ENCODE results near the gene NAA38. TPM values are rescaled to one million over a fixed set of nuclear protein-coding genes. Genes with fewer than 3 reads are reported as not detected.
"Not testable (repeated sequence)": the region's sequence is repeated elsewhere in the genome, so short reads cannot be mapped to it uniquely, and the experiment has no call there.

The NAA38 gene
- total RNA-seq, 1 donor from 2014 or later = 66.2 TPM

- peaks cover 38% of the 10 kb centered on the region for H3K27me3 Mint-ChIP-seq (ENCODE audit: unreplicated experiment)
- no peak for TF ChIP-seq CTCF (IDR thresholded peaks at IDR 0.05)
- H3K4me1 Mint-ChIP-seq (ENCODE audit: unreplicated experiment) = no peaks in the 10 kb centered on the region
- H3K9me3 Mint-ChIP-seq (ENCODE audit: unreplicated experiment) = no peaks in the 10 kb centered on the region
- no peak for DNase-seq (ENCODE audit: extremely low spot score, unreplicated experiment)
- H3K36me3 Mint-ChIP-seq (ENCODE audit: unreplicated experiment) = peaks cover 3% of the 10 kb centered on the region
- no peak overlapping the region for H3K4me3 Mint-ChIP-seq (ENCODE audit: unreplicated experiment)
- H3K27ac Mint-ChIP-seq (ENCODE audit: unreplicated experiment) = no peak overlapping the region
Measured at GRCh38 chr17:7811251-7811650, 46.1 kb downstream of the NAA38 start.

GRCh38 chr17:7809791-7810343, 47.5 kb downstream of the NAA38 start:
- peaks cover 44% of the 10 kb centered on the region for H3K27me3 Mint-ChIP-seq (ENCODE audit: unreplicated experiment)
- H3K9me3 Mint-ChIP-seq (ENCODE audit: unreplicated experiment); H3K4me1 Mint-ChIP-seq (ENCODE audit: unreplicated experiment); DNase-seq (ENCODE audit: extremely low spot score, unreplicated experiment); H3K36me3 Mint-ChIP-seq (ENCODE audit: unreplicated experiment); H3K4me3 Mint-ChIP-seq (ENCODE audit: unreplicated experiment); H3K27ac Mint-ChIP-seq (ENCODE audit: unreplicated experiment): not testable (repeated sequence)

- peaks cover 44% of the 10 kb centered on the region for H3K27me3 Mint-ChIP-seq (ENCODE audit: unreplicated experiment)
- H3K4me1 Mint-ChIP-seq (ENCODE audit: unreplicated experiment) = no peaks in the 10 kb centered on the region
- TF ChIP-seq CTCF (IDR thresholded peaks at IDR 0.05) = no peak
- no peak overlapping the region for H3K4me3 Mint-ChIP-seq (ENCODE audit: unreplicated experiment)
- peaks cover 3% of the 10 kb centered on the region for H3K36me3 Mint-ChIP-seq (ENCODE audit: unreplicated experiment)
- H3K27ac Mint-ChIP-seq (ENCODE audit: unreplicated experiment) = no peak overlapping the region
- DNase-seq (ENCODE audit: extremely low spot score, unreplicated experiment) = no peak
- H3K9me3 Mint-ChIP-seq (ENCODE audit: unreplicated experiment) = no peaks in the 10 kb centered on the region
Measured at GRCh38 chr17:7809086-7809790, 48.1 kb downstream of the NAA38 start.

- Mint-ChIP-seq H3K27ac (ENCODE audit: unreplicated experiment) (no peak overlapping the region), H3K4me3 (ENCODE audit: unreplicated experiment) (no peak overlapping the region), H3K4me1 (ENCODE audit: unreplicated experiment) (no peaks in the 10 kb centered on the region), H3K9me3 (ENCODE audit: unreplicated experiment) (no peaks in the 10 kb centered on the region), H3K27me3 (ENCODE audit: unreplicated experiment) (peaks cover 40% of the 10 kb centered on the region), H3K36me3 (ENCODE audit: unreplicated experiment) (peaks cover 3% of the 10 kb centered on the region)
- DNase-seq (ENCODE audit: extremely low spot score, unreplicated experiment) = no peak
- TF ChIP-seq CTCF (IDR thresholded peaks at IDR 0.05) = no peak
Measured at GRCh38 chr17:7807206-7807605, 50.2 kb downstream of the NAA38 start.

Other genes starting within 250 kb of the NAA38 start
- 48.7 and 50.7 TPM in 2 replicates for gene FXR2, start 242.7 kb downstream of the NAA38 start, total RNA-seq
- gene SAT2, start 229.7 kb downstream of the NAA38 start, total RNA-seq = 134 and 135 TPM in 2 replicates
- 0.97 and 1.4 TPM in 2 replicates for gene SHBG, start 227.4 kb downstream of the NAA38 start, total RNA-seq
- gene ATP1B2, start 206.6 kb downstream of the NAA38 start, total RNA-seq = 2.4 and 3.0 TPM in 2 replicates
- 98.7 and 99.5 TPM in 2 replicates for gene TP53, start 170.1 kb downstream of the NAA38 start, total RNA-seq
- 11.8 and 13.4 TPM in 2 replicates for gene WRAP53, start 169.1 kb downstream of the NAA38 start, total RNA-seq
- 12.3 and 12.7 TPM in 2 replicates for gene EFNB3, start 152.4 kb downstream of the NAA38 start, total RNA-seq
- 0.03 and 0.05 TPM in 2 replicates for gene DNAH2, start 139.8 kb downstream of the NAA38 start, total RNA-seq
- 52.9 and 53.7 TPM in 2 replicates for gene KDM6B, start 23.3 kb downstream of the NAA38 start, total RNA-seq
- gene TMEM88, start 2.5 kb downstream of the NAA38 start, total RNA-seq = 3.4 TPM in 2 replicates
- gene CYB5D1, start 444 bp upstream of the NAA38 start, total RNA-seq = 8.5 and 10.2 TPM in 2 replicates
- 196 and 206 TPM in 2 replicates for gene CHD3, start 31.2 kb upstream of the NAA38 start, total RNA-seq
- 2.3 and 3.0 TPM in 2 replicates for gene RNF227, start 58.7 kb upstream of the NAA38 start, total RNA-seq
- gene KCNAB3, start 72.3 kb upstream of the NAA38 start, total RNA-seq = 2.6 and 3.7 TPM in 2 replicates
- gene TRAPPC1, start 74.4 kb upstream of the NAA38 start, total RNA-seq = 122 and 127 TPM in 2 replicates
- gene CNTROB, start 74.6 kb upstream of the NAA38 start, total RNA-seq = 30.2 and 30.9 TPM in 2 replicates
- not detected in 2 replicates for gene GUCY2D, start 145.1 kb upstream of the NAA38 start, total RNA-seq
- gene ALOX15B, start 181.5 kb upstream of the NAA38 start, total RNA-seq = not detected in 2 replicates
- gene ALOX12B, start 230.2 kb upstream of the NAA38 start, total RNA-seq = not detected in 2 replicates

All from osteocyte (in vitro differentiated cells).